GM13977 (cell line): ENCODE measurements around the gene CDC42BPG.

Source experiments
- DNase-seq: peaks from one replicate; pipeline ENCODE4 v3.0.0; 2012; ENCODE audit warnings: low spot score
- CTCF ChIP-seq: IDR thresholded peaks from 2 replicates; pipeline ENCODE4 v1.5.1; 2012; ENCODE audit warnings: mild to moderate bottlenecking, control low read depth; ENCODE audit not compliant: insufficient read depth; ENCODE audit errors: extremely low read depth, missing control alignments
- in situ Hi-C: fragments of 300-500 bp; cut with MboI; formaldehyde crosslinking; loops from one replicate; pipeline ENCODE4 v1.12.0; 2022; ENCODE audit warnings: low sequenced_read_pairs, low pct_unique_long_range_greater_than_20kb, mixed read lengths, inconsistent platforms; ENCODE audit not compliant: unreplicated experiment

CDC42BPG gene

GRCh38 chr11:64778473-64779298 lies 65.8 kb downstream of the CDC42BPG start, which contains the start of gene SF1:
Gene SF1, minus strand, starts transcription at chr11:64778542. Its CDS starts 150 bp downstream, at chr11:64778392.
- in situ Hi-C loops: no loop called here
- TF ChIP-seq CTCF: peak; percentile 16

GRCh38 chr11:64778223-64778472 lies 66.3 kb downstream of the CDC42BPG start:
- no peak for TF ChIP-seq CTCF
- in situ Hi-C loops: no loop called here
- no peak for DNase-seq

More at GRCh38 chr11:64778473-64779298, 65.8 kb downstream of the CDC42BPG start, which contains the start of gene SF1:
- DNase-seq: peak; percentile 97

DNA sequence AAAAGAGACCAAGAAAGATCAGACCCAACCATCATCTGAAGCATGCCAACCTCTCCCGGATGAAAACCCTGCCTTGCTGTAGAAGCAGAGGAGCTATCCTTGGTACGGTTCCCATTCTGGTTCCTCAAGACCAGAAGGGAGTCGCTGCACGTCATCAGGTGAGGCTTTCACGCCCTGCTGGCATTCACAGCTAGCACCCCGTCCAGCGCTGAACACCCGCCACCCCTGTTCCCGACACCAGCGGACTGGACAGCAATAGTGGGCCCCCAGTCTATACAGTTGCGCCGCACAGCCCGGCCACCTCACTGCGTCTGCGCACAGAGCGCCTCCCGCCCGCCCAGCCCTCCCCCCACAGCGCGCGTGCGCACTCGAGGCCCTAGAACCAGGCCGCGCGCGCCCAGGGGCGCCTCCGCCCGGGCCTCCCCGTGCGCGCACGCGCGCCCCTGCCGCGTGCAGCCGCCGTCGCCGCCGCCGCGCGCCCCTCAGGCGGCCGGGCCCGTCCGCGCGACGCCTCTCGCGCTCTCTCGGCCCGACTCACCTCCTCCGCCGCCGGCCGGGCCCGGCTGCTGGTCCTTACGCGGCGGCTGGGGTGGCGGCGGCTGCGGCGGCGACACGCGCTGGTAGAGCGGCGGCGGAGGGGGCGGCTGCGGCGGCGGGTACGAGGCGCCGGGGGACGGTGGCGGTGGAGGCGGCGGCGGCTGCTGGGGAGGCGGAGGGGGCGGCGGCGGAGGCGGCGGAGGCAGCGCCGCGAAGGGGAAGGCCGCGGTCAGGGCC lies 66.8 kb downstream of the CDC42BPG start:
- no peak for TF ChIP-seq CTCF
- in situ Hi-C loops: no loop called here
- DNase-seq: peak; percentile 95

GRCh38 chr11:64776875-64777274 lies 67.6 kb downstream of the CDC42BPG start:
- in situ Hi-C loops: no loop called here
- TF ChIP-seq CTCF: no peak
- DNase-seq: no peak

DNA sequence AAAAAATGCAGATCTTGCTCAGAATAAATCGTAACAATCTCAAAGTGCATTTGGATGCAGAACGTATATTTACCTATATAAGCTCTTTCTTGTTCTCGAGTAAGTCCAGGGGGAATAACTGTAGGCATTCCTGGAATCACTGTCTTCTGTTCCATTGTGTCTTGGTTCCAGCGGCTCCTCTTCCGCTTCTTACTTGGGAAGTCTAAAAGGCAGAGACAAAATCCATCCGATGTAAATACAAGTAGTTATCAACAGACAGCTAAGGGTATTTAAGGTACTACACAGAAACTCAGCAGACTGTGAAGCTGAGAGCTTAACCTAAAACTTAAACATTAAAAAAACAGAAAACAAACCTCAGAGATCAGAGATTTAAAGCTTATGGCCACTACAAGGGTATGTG lies 68.0 kb downstream of the CDC42BPG start:
- no peak for DNase-seq
- TF ChIP-seq CTCF: no peak
- in situ Hi-C loops: no loop called here

DNA sequence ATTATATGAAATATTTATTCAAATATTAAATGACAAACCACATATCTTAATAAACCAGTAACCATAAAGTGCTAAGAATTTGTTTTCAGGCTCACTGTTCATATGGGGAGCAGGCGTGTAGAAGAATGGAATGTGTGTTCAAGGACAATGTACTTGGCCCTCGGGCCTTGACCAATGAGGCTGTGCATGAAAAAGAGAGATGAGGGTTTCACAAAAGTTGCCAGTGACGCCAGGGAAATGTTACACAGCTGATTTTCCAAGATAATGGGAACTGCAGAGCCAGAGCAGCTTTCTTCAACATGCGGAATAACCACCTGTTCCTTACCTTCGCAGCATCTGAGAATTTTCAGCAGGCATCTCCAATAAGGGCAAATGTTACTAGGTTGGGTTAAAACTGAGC lies 70.3 kb downstream of the CDC42BPG start:
- in situ Hi-C loops: no loop called here
- DNase-seq: no peak
- TF ChIP-seq CTCF: no peak
